Measurements from ENCODE around the gene LOC128125822.
"Not testable (repeated sequence)": the region's sequence is repeated elsewhere in the genome, so short reads cannot be mapped to it uniquely, and the experiment has no call there.

Gene LOC128125822

GRCh38 chr6:63572044-63572746 is at the start of gene LOC128125822, which contains the start of gene PTP4A1:
Gene LOC128125822 (plus strand): TSS chr6:63572480.
Gene PTP4A1 (plus strand): TSS chr6:63572480. CDS start chr6:63576881, 4,401 bp downstream.
- DNase-seq = peak; percentile 97
- Mint-ChIP-seq H3K4me3 (peak within 1 kb of the TSS; percentile 90), H3K4me1 (peaks cover 35% of the 10 kb centered on the region), H3K36me3 (ENCODE audit: low read depth) (peaks cover 25% of the 10 kb centered on the region), H3K9me3 (no peaks in the 10 kb centered on the region), H3K27me3 (no peaks in the 10 kb centered on the region), H3K27ac (peak within 1 kb of the TSS; percentile 98)
- POLR2A ChIA-PET = no interaction called here
- CTCF ChIA-PET = no interaction called here

- H3K4me3 Mint-ChIP-seq; H3K9me3 Mint-ChIP-seq; DNase-seq; POLR2A ChIA-PET; H3K36me3 Mint-ChIP-seq (ENCODE audit: low read depth); H3K27me3 Mint-ChIP-seq; H3K27ac Mint-ChIP-seq: not testable (repeated sequence)
- CTCF ChIA-PET = interaction anchor here (1.6 kb wide), 1 partner anchor 51 kb away, joined by 5 read pairs; no protein-coding TSS in a partner anchor
- H3K4me1 Mint-ChIP-seq = peaks cover 23% of the 10 kb centered on the region
Measured at GRCh38 chr6:63522911-63523287, 49.4 kb upstream of the LOC128125822 start.

GRCh38 chr6:63523630-63524029 is 48.6 kb upstream of the LOC128125822 start:
- Mint-ChIP-seq H3K36me3 (ENCODE audit: low read depth) (no peaks in the 10 kb centered on the region), H3K27me3 (peaks cover 7% of the 10 kb centered on the region), H3K27ac (no peak overlapping the region), H3K9me3 (peaks cover 3% of the 10 kb centered on the region), H3K4me1 (peaks cover 29% of the 10 kb centered on the region), H3K4me3 (no peak overlapping the region)
- CTCF ChIA-PET = interaction anchor here (1.6 kb wide), 1 partner anchor 50 kb away, joined by 5 read pairs; no protein-coding TSS in a partner anchor
- POLR2A ChIA-PET = no interaction called here
- no peak for DNase-seq

- ChIA-PET CTCF (interaction anchor here (1.2 kb wide), 2 partner anchors 9 to 173 kb away, joined by 3 to 4 read pairs; no protein-coding TSS in a partner anchor), POLR2A (no interaction called here)
- H3K27ac Mint-ChIP-seq = peak overlapping the region; percentile 31
- peaks cover 33% of the 10 kb centered on the region for H3K4me1 Mint-ChIP-seq
- peaks cover 7% of the 10 kb centered on the region for H3K27me3 Mint-ChIP-seq
- H3K9me3 Mint-ChIP-seq = peaks cover 3% of the 10 kb centered on the region
- no peaks in the 10 kb centered on the region for H3K36me3 Mint-ChIP-seq (ENCODE audit: low read depth)
- DNase-seq = no peak
- no peak overlapping the region for H3K4me3 Mint-ChIP-seq
Measured at GRCh38 chr6:63525186-63525878, 46.9 kb upstream of the LOC128125822 start.

- DNase-seq = no peak
- no peak overlapping the region for H3K4me3 Mint-ChIP-seq
- peaks cover 3% of the 10 kb centered on the region for H3K9me3 Mint-ChIP-seq
- peaks cover 36% of the 10 kb centered on the region for H3K4me1 Mint-ChIP-seq
- no peaks in the 10 kb centered on the region for H3K36me3 Mint-ChIP-seq (ENCODE audit: low read depth)
- no peak overlapping the region for H3K27ac Mint-ChIP-seq
- POLR2A ChIA-PET = no interaction called here
- CTCF ChIA-PET = interaction anchor here (1.0 to 1.6 kb wide), 3 partner anchors 9 to 47 kb away, joined by 3 to 4 read pairs (median 4); no protein-coding TSS in a partner anchor
- H3K27me3 Mint-ChIP-seq = peaks cover under 1% of the 10 kb centered on the region
Measured at GRCh38 chr6:63526931-63527330, 45.3 kb upstream of the LOC128125822 start.

- Mint-ChIP-seq H3K27me3 (no peaks in the 10 kb centered on the region), H3K9me3 (peaks cover 3% of the 10 kb centered on the region), H3K27ac (peak overlapping the region; percentile 76), H3K4me1 (peaks cover 36% of the 10 kb centered on the region), H3K4me3 (no peak overlapping the region), H3K36me3 (ENCODE audit: low read depth) (no peaks in the 10 kb centered on the region)
- ChIA-PET CTCF (interaction anchor here (0.6 to 1.2 kb wide), 2 partner anchors 11 to 18 kb away, joined by 3 to 4 read pairs; no protein-coding TSS in a partner anchor), POLR2A (no interaction called here)
- no peak for DNase-seq
Measured at GRCh38 chr6:63527658-63528514, 44.4 kb upstream of the LOC128125822 start.

- ChIA-PET POLR2A (no interaction called here), CTCF (no interaction called here)
- Mint-ChIP-seq H3K4me3 (peak overlapping the region; percentile 68), H3K4me1 (peaks cover 36% of the 10 kb centered on the region), H3K36me3 (ENCODE audit: low read depth) (no peaks in the 10 kb centered on the region), H3K27me3 (no peaks in the 10 kb centered on the region), H3K27ac (peak overlapping the region; percentile 96), H3K9me3 (peaks cover 3% of the 10 kb centered on the region)
- peak; percentile 7 for DNase-seq
Measured at GRCh38 chr6:63529498-63529897, 42.8 kb upstream of the LOC128125822 start.

- DNase-seq = no peak
- peaks cover 34% of the 10 kb centered on the region for H3K4me1 Mint-ChIP-seq
- H3K36me3 Mint-ChIP-seq (ENCODE audit: low read depth) = no peaks in the 10 kb centered on the region
- ChIA-PET CTCF (no interaction called here), POLR2A (no interaction called here)
- H3K9me3 Mint-ChIP-seq = peaks cover 2% of the 10 kb centered on the region
- no peaks in the 10 kb centered on the region for H3K27me3 Mint-ChIP-seq
- peak overlapping the region; percentile 68 for H3K4me3 Mint-ChIP-seq
- peak overlapping the region; percentile 96 for H3K27ac Mint-ChIP-seq
Measured at GRCh38 chr6:63530182-63530581, 42.1 kb upstream of the LOC128125822 start.

GRCh38 chr6:63530991-63531390 is 41.3 kb upstream of the LOC128125822 start:
- peaks cover 29% of the 10 kb centered on the region for H3K4me1 Mint-ChIP-seq
- H3K4me3 Mint-ChIP-seq = no peak overlapping the region
- ChIA-PET POLR2A (no interaction called here), CTCF (no interaction called here)
- no peaks in the 10 kb centered on the region for H3K27me3 Mint-ChIP-seq
- no peaks in the 10 kb centered on the region for H3K36me3 Mint-ChIP-seq (ENCODE audit: low read depth)
- H3K27ac Mint-ChIP-seq = no peak overlapping the region
- H3K9me3 Mint-ChIP-seq = no peaks in the 10 kb centered on the region
- no peak for DNase-seq

- Mint-ChIP-seq H3K4me1 (peaks cover 20% of the 10 kb centered on the region), H3K36me3 (ENCODE audit: low read depth) (no peaks in the 10 kb centered on the region), H3K27me3 (peaks cover 3% of the 10 kb centered on the region), H3K9me3 (no peaks in the 10 kb centered on the region), H3K4me3 (no peak overlapping the region), H3K27ac (no peak overlapping the region)
- no peak for DNase-seq
- CTCF ChIA-PET = interaction anchor here (1.1 to 1.7 kb wide), 2 partner anchors 14 to 66 kb away, joined by 4 read pairs; no protein-coding TSS in a partner anchor
- POLR2A ChIA-PET = no interaction called here
Measured at GRCh38 chr6:63533026-63533425, 39.3 kb upstream of the LOC128125822 start.

- Mint-ChIP-seq H3K36me3 (ENCODE audit: low read depth) (no peaks in the 10 kb centered on the region), H3K4me3 (no peak overlapping the region), H3K27me3 (peaks cover 3% of the 10 kb centered on the region), H3K4me1 (peaks cover 16% of the 10 kb centered on the region), H3K27ac (no peak overlapping the region), H3K9me3 (no peaks in the 10 kb centered on the region)
- CTCF ChIA-PET = interaction anchor here (1.7 kb wide), 1 partner anchor 65 kb away, joined by 4 read pairs; no protein-coding TSS in a partner anchor
- POLR2A ChIA-PET = no interaction called here
- DNase-seq = no peak
Measured at GRCh38 chr6:63533952-63534351, 38.3 kb upstream of the LOC128125822 start.

- no peak for DNase-seq
- ChIA-PET POLR2A (no interaction called here), CTCF (no interaction called here)
- Mint-ChIP-seq H3K36me3 (ENCODE audit: low read depth) (no peaks in the 10 kb centered on the region), H3K4me3 (no peak overlapping the region), H3K27me3 (peaks cover 11% of the 10 kb centered on the region), H3K9me3 (no peaks in the 10 kb centered on the region), H3K27ac (no peak overlapping the region), H3K4me1 (no peaks in the 10 kb centered on the region)
Measured at GRCh38 chr6:63537201-63537958, 34.9 kb upstream of the LOC128125822 start.
